ACHN (cell line): ENCODE data around the gene PDE1C.

ENCODE experiments used
- DNase-seq: peaks from one replicate; pipeline ENCODE4 v3.0.0-alpha.2; 2015
- in situ Hi-C: cut with HindIII; loops from 2 replicates; pipeline ENCODE4 v1.10.0; 2017; ENCODE audit warnings: low sequenced_read_pairs, low pct_ligation_motif_present, low pct_unique_long_range_greater_than_20kb

The PDE1C gene

GRCh38 chr7:32049599-32049998, 20.6 kb downstream of the PDE1C start:
- no peak for DNase-seq
- in situ Hi-C loops: no loop called here

GRCh38 chr7:32048970-32049491, 21.2 kb downstream of the PDE1C start:
- in situ Hi-C loops: no loop called here
- no peak for DNase-seq

GRCh38 chr7:32047801-32048200, 22.4 kb downstream of the PDE1C start:
- DNase-seq: no peak
- in situ Hi-C loops: no loop called here

- in situ Hi-C loops: no loop called here
- DNase-seq: no peak
These were observed 23.1 kb downstream of the PDE1C start for GRCh38 chr7:32047075-32047474.

- DNase-seq: no peak
- in situ Hi-C loops: no loop called here
These were observed 25.0 kb downstream of the PDE1C start for GRCh38 chr7:32045228-32045627.

- in situ Hi-C loops: no loop called here
These were observed 25.5 kb downstream of the PDE1C start for GRCh38 chr7:32044739-32045138.

GRCh38 chr7:32043688-32044087, 26.5 kb downstream of the PDE1C start:
- in situ Hi-C loops: no loop called here
- peak; percentile 54 for DNase-seq

More at GRCh38 chr7:32044739-32045138, 25.5 kb downstream of the PDE1C start:
- DNase-seq: no peak

- in situ Hi-C loops: no loop called here
- DNase-seq: no peak
These were observed 27.3 kb downstream of the PDE1C start for GRCh38 chr7:32042900-32043299.

GRCh38 chr7:32039000-32039756, 31.0 kb downstream of the PDE1C start:
- in situ Hi-C loops: no loop called here
- DNase-seq: no peak

- in situ Hi-C loops: no loop called here
- DNase-seq: no peak
These were observed 32.5 kb downstream of the PDE1C start for GRCh38 chr7:32037650-32038198.

- DNase-seq: peak; percentile 45
- in situ Hi-C loops: no loop called here
These were observed 33.6 kb downstream of the PDE1C start for GRCh38 chr7:32036557-32036956.

- no peak for DNase-seq
- in situ Hi-C loops: no loop called here
These were observed 36.2 kb downstream of the PDE1C start for GRCh38 chr7:32034052-32034451.

- in situ Hi-C loops: no loop called here
- no peak for DNase-seq
These were observed 37.2 kb downstream of the PDE1C start for GRCh38 chr7:32033006-32033405.

GRCh38 chr7:32032211-32032610, 38.0 kb downstream of the PDE1C start:
- in situ Hi-C loops: no loop called here
- DNase-seq: no peak

GRCh38 chr7:32030904-32031692, 39.1 kb downstream of the PDE1C start:
- in situ Hi-C loops: no loop called here
- no peak for DNase-seq

- in situ Hi-C loops: no loop called here
- no peak for DNase-seq
These were observed 44.2 kb downstream of the PDE1C start for GRCh38 chr7:32026083-32026425.

GRCh38 chr7:32025381-32026082, 44.7 kb downstream of the PDE1C start:
- in situ Hi-C loops: no loop called here
- DNase-seq: no peak

GRCh38 chr7:32023376-32023775, 46.8 kb downstream of the PDE1C start:
- in situ Hi-C loops: no loop called here
- no peak for DNase-seq

GRCh38 chr7:32022966-32023365, 47.2 kb downstream of the PDE1C start:
- DNase-seq: no peak
- in situ Hi-C loops: no loop called here
